Mesendoderm (in vitro differentiated cells): Measurements from ENCODE around the gene GSTA2.
"Not testable (repeated sequence)": the region's sequence is repeated elsewhere in the genome, so short reads cannot be mapped to it uniquely, and the experiment has no call there.

Experiments used
- DNase-seq: peaks from one replicate; pipeline ENCODE4 v3.0.0; 2013
- H2AK5ac ChIP-seq: 2 replicates; pipeline ENCODE4 v1.6.1; 2013; ENCODE audit warnings: low read length, inconsistent platforms
- H2BK120ac ChIP-seq: 2 replicates; pipeline ENCODE4 v1.6.1; 2013; ENCODE audit warnings: low read depth, mild to moderate bottlenecking, low read length, moderate library complexity, mixed read lengths
- H2BK15ac ChIP-seq: replicated peaks from 2 replicates; pipeline ENCODE4 v1.6.1; 2013; ENCODE audit warnings: low read depth, mild to moderate bottlenecking, moderate library complexity
- H2BK5ac ChIP-seq: 2 replicates; pipeline ENCODE4 v1.6.1; 2013; ENCODE audit warnings: low read length, inconsistent platforms
- H3K18ac ChIP-seq: 2 replicates; pipeline ENCODE4 v1.6.1; 2013; ENCODE audit warnings: mild to moderate bottlenecking, low read length, mixed read lengths
- H3K23ac ChIP-seq: one replicate; pipeline ENCODE4 v1.6.1; 2013; ENCODE audit warnings: low read length
- H3K27ac ChIP-seq: 2 replicates; pipeline ENCODE4 v1.5.1; 2013; ENCODE audit warnings: low read depth, mild to moderate bottlenecking, inconsistent platforms, low read length, moderate library complexity
- H3K27me3 ChIP-seq: 2 replicates; pipeline ENCODE4 v1.6.1; 2013; ENCODE audit warnings: low read length, control low read depth, mild to moderate bottlenecking, inconsistent platforms; ENCODE audit not compliant: insufficient read depth, poor library complexity
- H3K36me3 ChIP-seq: 2 replicates; pipeline ENCODE4 v1.6.1; 2013; ENCODE audit warnings: low read length, inconsistent platforms; ENCODE audit not compliant: control insufficient read depth, insufficient read depth
- H3K4ac ChIP-seq: one replicate; pipeline ENCODE4 v1.6.1; 2013; ENCODE audit warnings: low read depth, mild to moderate bottlenecking, low read length, moderate library complexity
- H3K4me1 ChIP-seq: 2 replicates; pipeline ENCODE4 v1.6.1; 2013; ENCODE audit warnings: low read depth, low read length, inconsistent platforms; ENCODE audit not compliant: control insufficient read depth
- H3K4me2 ChIP-seq: 2 replicates; pipeline ENCODE4 v1.6.1; 2013; ENCODE audit warnings: low read length
- H3K4me3 ChIP-seq: 2 replicates; pipeline ENCODE4 v1.5.1; 2013; ENCODE audit warnings: mild to moderate bottlenecking, low read length
- H3K56ac ChIP-seq: one replicate; pipeline ENCODE4 v1.6.1; 2013; ENCODE audit warnings: low read length
- H3K79me1 ChIP-seq: 2 replicates; pipeline ENCODE4 v1.6.1; 2013; ENCODE audit warnings: low read length, inconsistent platforms
- H3K79me2 ChIP-seq: 2 replicates; pipeline ENCODE4 v1.6.1; 2013; ENCODE audit warnings: mild to moderate bottlenecking, low read length; ENCODE audit not compliant: control insufficient read depth, insufficient read depth
- H3K9ac ChIP-seq: 2 replicates; pipeline ENCODE4 v1.6.1; 2013; ENCODE audit warnings: low read length, inconsistent platforms
- H4K5ac ChIP-seq: one replicate; pipeline ENCODE4 v1.6.1; 2013; ENCODE audit warnings: low read length
- H4K8ac ChIP-seq: one replicate; pipeline ENCODE4 v1.6.1; 2013; ENCODE audit warnings: low read depth, mild to moderate bottlenecking, control low read depth, low read length, moderate library complexity
- WGBS: extraction: QIAGEN DNeasy Blood & Tissue Kit; methylation state at CpG from one replicate; pipeline ENCODE4 v1.1.7; 2013; ENCODE audit warnings: low lambda C conversion rate, missing lambda C conversion rate; ENCODE audit not compliant: insufficient coverage; ENCODE audit errors: extremely low coverage; 5-methylcytosine and 5-hydroxymethylcytosine counted together

GSTA2 gene

GRCh38 chr6:52725143-52725534 is 38.1 kb downstream of the GSTA2 start:
- no peak overlapping the region for H2AK5ac ChIP-seq
- no peak overlapping the region for H2BK120ac ChIP-seq
- H3K4me2 ChIP-seq: no peak overlapping the region
- H3K27me3 ChIP-seq: no peaks in the 10 kb centered on the region
- H3K4ac ChIP-seq: no peak overlapping the region
- H3K79me2 ChIP-seq: no peaks in the 10 kb centered on the region
- WGBS: no CpG with 5 or more reads among the region's 3 CpGs
- no peaks in the 10 kb centered on the region for H3K36me3 ChIP-seq
- H3K4me3 ChIP-seq: no peak overlapping the region
- no peaks in the 10 kb centered on the region for H3K79me1 ChIP-seq
- no peak overlapping the region for H3K23ac ChIP-seq
- H3K4me1 ChIP-seq: peaks cover 5% of the 10 kb centered on the region
- no peak overlapping the region for H3K18ac ChIP-seq
- no peak for DNase-seq
- H2BK15ac ChIP-seq: no peak overlapping the region
- no peak overlapping the region for H3K56ac ChIP-seq
- no peak overlapping the region for H4K8ac ChIP-seq
- no peak overlapping the region for H4K5ac ChIP-seq
- H2BK5ac ChIP-seq: no peak overlapping the region
- H3K27ac ChIP-seq: no peak overlapping the region
- no peak overlapping the region for H3K9ac ChIP-seq

GRCh38 chr6:52724406-52725121 is 38.7 kb downstream of the GSTA2 start:
- no peaks in the 10 kb centered on the region for H3K36me3 ChIP-seq
- H2BK5ac ChIP-seq: no peak overlapping the region
- no peaks in the 10 kb centered on the region for H3K27me3 ChIP-seq
- no peak overlapping the region for H3K27ac ChIP-seq
- no peak overlapping the region for H2AK5ac ChIP-seq
- no CpG with 5 or more reads among the region's 13 CpGs for WGBS
- no peak overlapping the region for H4K8ac ChIP-seq
- no peak overlapping the region for H4K5ac ChIP-seq
- no peak overlapping the region for H3K23ac ChIP-seq
- H3K79me1 ChIP-seq: no peaks in the 10 kb centered on the region
- no peak overlapping the region for H3K4me2 ChIP-seq
- peak overlapping the region; percentile 43 for H3K56ac ChIP-seq
- no peak overlapping the region for H2BK120ac ChIP-seq
- no peak overlapping the region for H3K9ac ChIP-seq
- no peak overlapping the region for H3K18ac ChIP-seq
- H3K79me2 ChIP-seq: no peaks in the 10 kb centered on the region
- no peak overlapping the region for H2BK15ac ChIP-seq
- H3K4me1 ChIP-seq: peaks cover 5% of the 10 kb centered on the region
- no peak overlapping the region for H3K4me3 ChIP-seq
- H3K4ac ChIP-seq: no peak overlapping the region
- peak; percentile 81 for DNase-seq

- Histone ChIP-seq H3K79me2 (no peaks in the 10 kb centered on the region), H3K4ac (no peak overlapping the region), H3K4me2 (no peak overlapping the region), H4K8ac (no peak overlapping the region), H2BK15ac (no peak overlapping the region), H3K4me1 (peaks cover 5% of the 10 kb centered on the region), H2BK5ac (no peak overlapping the region), H3K27ac (no peak overlapping the region), H3K56ac (no peak overlapping the region), H3K79me1 (no peaks in the 10 kb centered on the region), H3K9ac (no peak overlapping the region), H2BK120ac (no peak overlapping the region), H3K36me3 (no peaks in the 10 kb centered on the region), H3K23ac (no peak overlapping the region), H4K5ac (no peak overlapping the region), H3K18ac (no peak overlapping the region), H3K27me3 (no peaks in the 10 kb centered on the region), H3K4me3 (no peak overlapping the region), H2AK5ac (no peak overlapping the region)
- WGBS: no CpG with 5 or more reads among the region's 2 CpGs
- DNase-seq: no peak
Observed at GRCh38 chr6:52724042-52724405, 39.3 kb downstream of the GSTA2 start.

- Histone ChIP-seq H3K4me1 (peaks cover 5% of the 10 kb centered on the region), H2BK15ac (no peak overlapping the region), H3K36me3 (no peaks in the 10 kb centered on the region), H3K27ac (no peak overlapping the region), H3K4me3 (no peak overlapping the region), H2BK120ac (no peak overlapping the region), H3K9ac (no peak overlapping the region), H2BK5ac (no peak overlapping the region), H3K79me2 (no peaks in the 10 kb centered on the region), H4K5ac (no peak overlapping the region), H4K8ac (no peak overlapping the region), H3K18ac (no peak overlapping the region), H3K23ac (no peak overlapping the region), H2AK5ac (no peak overlapping the region), H3K4ac (no peak overlapping the region), H3K56ac (no peak overlapping the region), H3K4me2 (no peak overlapping the region), H3K27me3 (no peaks in the 10 kb centered on the region), H3K79me1 (no peaks in the 10 kb centered on the region)
- WGBS: no CpG with 5 or more reads among the region's 2 CpGs
- no peak for DNase-seq
Observed at GRCh38 chr6:52720321-52720720, 43.0 kb downstream of the GSTA2 start.

- H4K5ac ChIP-seq: no peak overlapping the region
Observed at GRCh38 chr6:52718550-52718949, 44.7 kb downstream of the GSTA2 start.

GRCh38 chr6:52714761-52715160 is 48.5 kb downstream of the GSTA2 start:
- H3K4me1 ChIP-seq, H4K5ac ChIP-seq, H3K27me3 ChIP-seq, DNase-seq, H4K8ac ChIP-seq, H3K79me1 ChIP-seq, H3K36me3 ChIP-seq, H3K4me2 ChIP-seq, H3K4ac ChIP-seq, H3K23ac ChIP-seq, H2BK120ac ChIP-seq, H2BK15ac ChIP-seq, H3K27ac ChIP-seq, H3K79me2 ChIP-seq, H3K9ac ChIP-seq, H3K18ac ChIP-seq, H2BK5ac ChIP-seq, H3K4me3 ChIP-seq, H2AK5ac ChIP-seq, H3K56ac ChIP-seq: not testable (repeated sequence)
- no CpG with 5 or more reads among the region's 9 CpGs for WGBS

More at GRCh38 chr6:52718550-52718949, 44.7 kb downstream of the GSTA2 start:
- Histone ChIP-seq H4K8ac (no peak overlapping the region), H3K4ac (no peak overlapping the region), H3K9ac (no peak overlapping the region), H3K4me2 (no peak overlapping the region), H3K56ac (no peak overlapping the region), H3K23ac (no peak overlapping the region), H2BK120ac (no peak overlapping the region), H2AK5ac (no peak overlapping the region), H2BK5ac (no peak overlapping the region), H3K27me3 (no peaks in the 10 kb centered on the region), H3K36me3 (no peaks in the 10 kb centered on the region), H3K27ac (no peak overlapping the region), H3K79me1 (no peaks in the 10 kb centered on the region), H3K18ac (no peak overlapping the region), H3K79me2 (no peaks in the 10 kb centered on the region), H3K4me1 (no peaks in the 10 kb centered on the region), H3K4me3 (no peak overlapping the region), H2BK15ac (no peak overlapping the region)
- no peak for DNase-seq
